Right kidney (tissue), 1 donor: ENCODE measurements around the gene CTIF.

Experiments used
- DNase-seq: peaks from one replicate; pipeline ENCODE4 v3.0.0-alpha.2; 2016

Gene CTIF

GRCh38 chr18:48835745-48836170 lies 296.9 kb downstream of the CTIF start:
- no peak for DNase-seq

DNA sequence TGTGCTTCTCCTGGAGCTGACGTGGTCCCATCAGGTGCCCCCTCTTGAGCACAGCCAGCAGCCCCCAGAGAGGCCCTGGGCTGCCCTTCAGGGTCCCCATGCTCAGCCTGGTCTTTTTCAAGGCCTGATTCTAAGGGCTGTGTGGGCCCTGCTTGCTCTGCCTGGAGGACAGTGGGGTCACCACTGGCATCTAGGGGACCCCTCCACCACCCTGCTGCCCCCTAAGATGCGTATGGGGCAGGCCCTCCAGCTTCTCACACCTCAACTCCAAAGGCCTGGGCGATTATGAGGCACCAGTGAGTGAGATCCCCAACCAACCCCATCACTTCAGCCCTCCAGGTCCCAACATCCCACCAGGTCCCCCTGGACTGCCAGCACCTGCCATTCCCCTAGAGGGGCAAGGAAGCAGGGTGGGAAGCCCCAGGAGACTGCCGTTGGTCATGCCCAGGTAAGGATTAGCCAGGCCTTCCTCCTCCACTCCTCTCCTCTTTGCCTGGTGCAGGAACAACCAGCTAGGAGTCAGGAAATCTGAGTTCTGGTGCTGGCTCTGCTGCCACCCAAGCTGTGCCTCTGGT lies 297.5 kb downstream of the CTIF start:
- no peak for DNase-seq

- DNase-seq, result no peak
Observed at GRCh38 chr18:48836806-48837615, 298.2 kb downstream of the CTIF start.

- no peak for DNase-seq
Observed at GRCh38 chr18:48837676-48838075, 298.8 kb downstream of the CTIF start.

- DNase-seq, result no peak
Observed at GRCh38 chr18:48838166-48838775, 299.4 kb downstream of the CTIF start.

DNA sequence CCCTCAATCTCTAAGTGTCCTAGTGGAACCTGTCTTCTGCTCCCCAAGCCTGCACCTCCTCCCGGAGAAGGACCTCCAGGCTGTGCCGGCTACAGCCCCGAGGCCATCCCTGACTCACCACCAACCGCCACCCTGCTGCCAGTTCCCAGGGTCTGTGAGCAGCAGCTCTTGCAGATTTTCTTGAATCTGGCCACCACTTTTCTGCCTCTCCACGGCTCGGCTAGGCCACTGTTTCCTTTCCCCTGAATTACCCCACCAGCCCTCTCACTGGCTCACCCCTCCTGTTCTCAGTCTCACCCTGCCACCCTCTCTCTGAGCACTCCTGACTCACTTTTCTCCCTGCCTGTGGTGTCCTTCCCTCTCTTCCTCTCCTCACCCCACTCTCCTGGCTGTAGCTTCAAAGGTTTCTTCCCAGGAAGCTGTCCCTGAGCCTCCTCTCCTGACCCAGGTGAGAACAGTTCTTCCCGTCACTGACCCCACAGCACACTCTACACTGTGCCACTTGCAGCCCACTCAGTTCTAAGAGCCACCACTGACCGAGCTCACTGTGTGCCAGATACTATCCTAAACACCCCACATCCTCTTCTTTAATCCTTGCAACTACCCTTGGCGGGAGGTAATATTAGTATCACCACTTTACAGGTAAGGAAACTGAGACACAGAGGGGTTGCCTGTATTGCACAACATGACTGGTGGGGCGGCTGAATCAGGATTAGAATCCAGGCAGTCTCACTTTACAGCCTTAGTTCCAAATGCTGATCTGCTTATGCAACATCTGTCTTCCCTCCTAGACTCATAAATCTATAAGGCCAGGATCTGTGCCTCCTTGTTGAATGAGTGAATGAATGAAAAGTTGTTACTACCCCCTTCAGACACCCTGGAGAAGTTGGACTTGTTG lies 300.3 kb downstream of the CTIF start:
- DNase-seq, result no peak

- DNase-seq, result no peak
Observed at GRCh38 chr18:48839819-48840490, 301.1 kb downstream of the CTIF start.

GRCh38 chr18:48840491-48840877 lies 301.7 kb downstream of the CTIF start:
- no peak for DNase-seq

GRCh38 chr18:48841381-48842258 lies 302.8 kb downstream of the CTIF start:
- DNase-seq, result no peak

DNA sequence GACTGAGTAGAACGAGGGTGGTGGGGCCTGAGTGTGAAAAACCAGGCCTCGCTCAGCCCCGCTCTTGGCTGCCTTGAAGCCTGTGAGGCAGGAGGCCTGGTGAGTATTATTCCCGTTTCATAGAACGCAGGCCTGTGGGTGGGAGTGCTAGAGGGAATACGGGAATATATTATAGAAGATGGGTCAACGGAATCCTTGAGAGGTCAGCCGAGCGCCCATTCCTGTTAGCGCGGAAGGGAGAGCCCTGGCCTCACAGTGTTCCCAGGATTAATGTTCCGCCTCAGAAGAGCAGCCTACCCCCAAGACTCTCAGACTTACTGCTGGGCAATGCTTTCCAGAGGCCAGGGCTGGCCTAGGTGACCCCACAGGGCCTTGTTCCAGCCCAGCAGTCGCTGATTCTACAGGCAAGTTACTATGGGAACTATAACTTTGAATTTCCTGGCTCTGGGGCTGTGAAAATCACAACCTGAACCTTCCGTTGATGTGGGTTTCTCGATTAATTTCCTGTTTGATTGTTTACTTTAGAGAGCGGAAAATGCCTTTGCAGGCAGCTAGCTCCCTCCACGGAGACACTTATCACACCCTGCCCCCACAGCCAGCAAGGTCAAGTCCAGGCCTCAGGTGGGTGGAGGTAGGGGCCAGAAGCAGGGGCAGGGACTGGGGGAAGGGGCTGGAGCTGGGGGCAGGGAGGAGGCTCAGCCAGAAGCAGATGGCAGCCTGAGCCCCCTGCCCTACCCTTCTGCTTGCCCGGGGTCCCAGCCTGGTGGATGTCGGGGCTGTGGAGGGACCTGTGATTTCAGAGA lies 303.6 kb downstream of the CTIF start:
- DNase-seq, result peak; percentile 78

GRCh38 chr18:48843162-48843561 lies 304.3 kb downstream of the CTIF start:
- DNase-seq, result no peak

DNA sequence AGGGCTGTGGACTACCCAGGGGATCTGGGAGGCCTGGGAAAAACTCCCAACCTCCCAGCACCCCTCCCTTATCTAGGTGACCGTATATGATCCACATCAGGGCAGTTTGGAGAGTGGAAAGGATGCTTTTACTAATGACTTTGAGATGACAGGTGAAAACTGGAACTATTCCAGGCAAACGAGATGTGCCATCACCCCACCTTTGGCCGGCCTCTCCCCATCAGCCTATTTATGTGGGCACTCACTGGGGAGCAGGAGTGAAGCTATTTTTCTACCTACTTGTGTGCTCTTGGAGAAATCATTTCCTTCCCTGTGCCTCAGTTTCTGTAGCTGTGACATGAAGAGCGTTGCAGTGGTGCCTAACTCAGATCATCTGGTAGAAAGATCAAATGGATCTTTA lies 304.8 kb downstream of the CTIF start:
- DNase-seq, result no peak

DNA sequence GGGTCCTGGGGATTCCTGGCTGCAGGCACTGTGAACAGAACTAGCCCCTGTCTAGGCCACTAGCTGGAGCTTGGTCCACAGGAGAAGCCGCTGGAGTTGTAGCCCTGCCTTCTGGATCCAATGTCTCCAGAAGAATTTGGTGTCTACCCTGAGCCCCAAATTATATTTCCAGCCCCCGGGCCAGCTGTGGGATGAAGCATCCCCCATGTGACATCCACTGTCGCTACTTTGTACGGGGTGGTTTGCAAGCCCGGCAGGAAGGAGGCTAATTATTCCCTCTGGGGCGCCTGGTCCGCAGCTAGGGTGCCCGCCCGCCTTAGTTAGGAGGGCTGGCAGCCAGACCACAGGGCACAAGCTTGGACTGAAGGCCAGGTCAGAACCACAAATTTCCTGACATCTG lies 305.4 kb downstream of the CTIF start:
- DNase-seq, result no peak

GRCh38 chr18:48845174-48845573 lies 306.3 kb downstream of the CTIF start:
- no peak for DNase-seq

DNA sequence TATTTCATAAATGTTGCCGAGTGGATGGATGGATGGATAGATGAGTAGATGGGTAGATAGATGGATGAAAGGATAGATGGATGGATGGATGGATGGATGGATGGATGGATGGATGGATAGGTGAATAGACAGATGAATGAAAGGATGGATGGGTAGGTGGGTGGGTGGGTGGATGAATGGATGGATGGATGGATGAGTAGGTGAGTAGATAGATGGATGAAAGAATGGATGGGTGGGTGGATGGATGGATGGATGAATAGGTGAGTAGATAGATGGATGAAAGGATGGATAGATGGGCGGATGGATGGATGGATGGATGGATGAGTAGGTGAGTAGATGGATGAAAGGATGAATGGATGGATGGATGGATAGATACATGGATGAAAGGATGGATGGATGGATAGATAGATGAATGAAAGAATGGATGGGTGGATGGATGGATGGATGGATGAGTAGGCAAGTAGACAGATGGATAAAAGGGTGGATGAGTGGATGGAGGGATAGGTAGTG lies 307.6 kb downstream of the CTIF start:
- DNase-seq, result no peak

GRCh38 chr18:48847807-48848486 lies 309.1 kb downstream of the CTIF start:
- no peak for DNase-seq

DNA sequence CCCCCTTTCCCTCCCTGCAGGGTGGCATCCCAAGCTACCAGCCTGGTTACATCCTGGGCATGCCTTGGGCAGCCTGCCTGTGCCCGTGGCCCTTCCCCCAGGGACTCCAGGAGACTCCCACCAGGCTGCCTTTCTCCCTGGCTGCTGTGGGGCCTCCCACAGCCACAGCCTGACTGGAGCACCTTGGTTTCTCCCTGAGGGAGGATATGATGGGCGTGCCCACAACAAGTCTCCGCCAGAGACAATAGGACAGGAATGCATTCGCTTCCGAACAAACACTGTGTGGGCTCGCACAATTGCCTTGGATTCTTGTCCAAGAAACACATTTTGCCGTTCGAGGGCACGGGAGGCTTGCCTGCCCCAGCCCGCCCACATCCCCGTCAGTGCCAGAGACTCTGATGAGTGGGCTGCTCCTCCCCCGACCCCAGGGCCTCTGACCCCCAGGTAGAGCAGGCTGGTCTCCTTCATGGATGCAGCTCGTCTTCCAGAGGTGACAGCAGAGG lies 309.9 kb downstream of the CTIF start:
- DNase-seq, result no peak

DNA sequence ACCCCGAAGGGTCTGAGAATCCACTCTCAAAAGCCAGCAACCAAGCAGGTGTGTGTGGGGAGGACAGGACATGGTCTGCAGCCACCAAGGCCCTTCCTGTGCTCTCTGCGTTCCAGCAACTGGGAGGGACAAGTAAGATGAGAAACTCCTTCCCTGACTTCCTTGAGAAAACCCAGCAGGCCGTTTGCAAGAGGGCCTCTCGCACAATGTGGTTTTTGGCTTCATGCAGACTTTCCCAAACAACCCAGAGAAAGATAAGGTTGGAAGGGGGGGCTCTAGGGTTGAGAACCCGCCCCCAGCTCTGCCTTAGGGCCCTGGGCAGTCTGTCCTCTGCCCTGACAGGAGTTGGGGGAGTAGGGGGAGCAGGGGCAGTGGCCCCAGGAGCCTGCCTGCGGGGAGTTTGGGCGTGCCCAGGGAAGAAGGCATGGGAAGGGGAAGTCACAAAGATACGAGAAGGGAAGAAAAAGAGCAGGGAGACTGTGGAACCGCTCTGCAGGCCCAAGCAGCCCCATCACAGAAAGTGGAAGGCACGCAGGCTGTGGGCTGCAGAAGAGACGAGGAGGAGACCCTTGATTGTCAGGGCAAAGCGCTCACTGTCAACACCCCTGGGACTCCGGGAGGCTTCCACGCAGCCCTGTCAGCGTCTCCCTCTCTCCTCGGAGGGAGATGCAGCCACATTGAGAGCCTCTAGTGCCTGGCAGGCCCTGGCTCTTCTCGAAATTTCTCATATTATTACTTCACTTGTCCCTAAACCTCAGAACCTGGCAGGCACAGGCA lies 312.2 kb downstream of the CTIF start:
- no peak for DNase-seq
